Measurements from ENCODE around the gene PI4KA.

DNA sequence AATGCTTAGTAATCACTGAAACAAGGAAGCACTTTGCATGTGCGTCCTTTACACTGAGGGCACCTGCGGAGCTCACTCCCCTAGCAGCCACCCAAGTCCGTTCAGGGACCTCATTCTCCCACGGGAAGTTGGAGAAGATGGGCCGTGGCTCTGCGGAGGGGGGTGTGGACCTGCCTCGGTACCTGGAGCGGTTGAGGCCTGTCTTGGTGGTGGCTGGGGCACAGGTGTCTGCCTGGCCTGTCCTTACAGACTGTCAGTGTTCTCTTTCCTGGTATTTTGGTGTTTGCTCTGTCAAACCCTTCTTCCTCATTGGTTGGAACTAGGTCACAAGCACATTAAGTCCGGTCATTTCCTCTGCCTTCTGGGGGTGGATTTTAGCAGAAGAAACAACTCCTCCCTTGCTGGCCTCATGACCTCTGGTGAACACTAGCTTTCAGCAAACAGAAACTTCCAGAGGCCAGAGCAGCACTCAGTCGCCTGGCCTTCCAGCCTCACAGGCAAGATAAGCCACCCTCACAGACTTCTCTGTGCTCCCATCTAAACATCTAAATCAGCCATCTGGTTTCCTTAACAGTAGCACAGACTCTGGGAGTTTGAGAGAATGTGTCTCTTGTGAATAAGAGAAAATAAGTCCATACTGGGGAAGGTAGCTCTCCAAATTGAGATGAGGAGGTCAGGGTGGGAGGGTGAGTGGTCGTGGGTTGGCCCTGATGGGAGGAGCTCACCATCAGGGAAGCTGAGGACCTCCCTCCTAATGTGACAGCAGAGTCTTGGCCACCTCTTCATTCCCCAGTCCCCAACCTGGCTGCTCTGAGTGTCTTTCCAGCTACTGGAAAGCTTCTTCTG is 8.8 kb upstream of the PI4KA start:
- no peak for TF ChIP-seq POLR2A (IDR thresholded peaks at IDR 0.05)
- TF ChIP-seq, protein P1, sequence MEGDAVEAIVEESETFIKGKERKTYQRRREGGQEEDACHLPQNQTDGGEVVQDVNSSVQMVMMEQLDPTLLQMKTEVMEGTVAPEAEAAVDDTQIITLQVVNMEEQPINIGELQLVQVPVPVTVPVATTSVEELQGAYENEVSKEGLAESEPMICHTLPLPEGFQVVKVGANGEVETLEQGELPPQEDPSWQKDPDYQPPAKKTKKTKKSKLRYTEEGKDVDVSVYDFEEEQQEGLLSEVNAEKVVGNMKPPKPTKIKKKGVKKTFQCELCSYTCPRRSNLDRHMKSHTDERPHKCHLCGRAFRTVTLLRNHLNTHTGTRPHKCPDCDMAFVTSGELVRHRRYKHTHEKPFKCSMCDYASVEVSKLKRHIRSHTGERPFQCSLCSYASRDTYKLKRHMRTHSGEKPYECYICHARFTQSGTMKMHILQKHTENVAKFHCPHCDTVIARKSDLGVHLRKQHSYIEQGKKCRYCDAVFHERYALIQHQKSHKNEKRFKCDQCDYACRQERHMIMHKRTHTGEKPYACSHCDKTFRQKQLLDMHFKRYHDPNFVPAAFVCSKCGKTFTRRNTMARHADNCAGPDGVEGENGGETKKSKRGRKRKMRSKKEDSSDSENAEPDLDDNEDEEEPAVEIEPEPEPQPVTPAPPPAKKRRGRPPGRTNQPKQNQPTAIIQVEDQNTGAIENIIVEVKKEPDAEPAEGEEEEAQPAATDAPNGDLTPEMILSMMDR (IDR thresholded peaks at IDR 0.05): no peak
- no peak for TF ChIP-seq EP300 (IDR thresholded peaks at IDR 0.05)
- no peak for TF ChIP-seq POLR2AphosphoS5 (IDR thresholded peaks at IDR 0.05)
